Neural progenitor cell (in vitro differentiated cells): ENCODE measurements around the gene DOCK10.

Source experiments
- EZH2 ChIP-seq: fragments of 200-600 bp; sonication (generic); IDR thresholded peaks from 2 replicates; pipeline ENCODE4 v1.6.1; 2017; ENCODE audit warnings: antibody characterized with exemption, mild to moderate bottlenecking, moderate library complexity
- TF ChIP-seq, protein P1 (sequence below): fragments of 200-600 bp; sonication (generic); IDR thresholded peaks from 2 replicates; pipeline ENCODE4 v1.5.1; 2017; ENCODE audit warnings: antibody characterized with exemption, mild to moderate bottlenecking

DNA sequence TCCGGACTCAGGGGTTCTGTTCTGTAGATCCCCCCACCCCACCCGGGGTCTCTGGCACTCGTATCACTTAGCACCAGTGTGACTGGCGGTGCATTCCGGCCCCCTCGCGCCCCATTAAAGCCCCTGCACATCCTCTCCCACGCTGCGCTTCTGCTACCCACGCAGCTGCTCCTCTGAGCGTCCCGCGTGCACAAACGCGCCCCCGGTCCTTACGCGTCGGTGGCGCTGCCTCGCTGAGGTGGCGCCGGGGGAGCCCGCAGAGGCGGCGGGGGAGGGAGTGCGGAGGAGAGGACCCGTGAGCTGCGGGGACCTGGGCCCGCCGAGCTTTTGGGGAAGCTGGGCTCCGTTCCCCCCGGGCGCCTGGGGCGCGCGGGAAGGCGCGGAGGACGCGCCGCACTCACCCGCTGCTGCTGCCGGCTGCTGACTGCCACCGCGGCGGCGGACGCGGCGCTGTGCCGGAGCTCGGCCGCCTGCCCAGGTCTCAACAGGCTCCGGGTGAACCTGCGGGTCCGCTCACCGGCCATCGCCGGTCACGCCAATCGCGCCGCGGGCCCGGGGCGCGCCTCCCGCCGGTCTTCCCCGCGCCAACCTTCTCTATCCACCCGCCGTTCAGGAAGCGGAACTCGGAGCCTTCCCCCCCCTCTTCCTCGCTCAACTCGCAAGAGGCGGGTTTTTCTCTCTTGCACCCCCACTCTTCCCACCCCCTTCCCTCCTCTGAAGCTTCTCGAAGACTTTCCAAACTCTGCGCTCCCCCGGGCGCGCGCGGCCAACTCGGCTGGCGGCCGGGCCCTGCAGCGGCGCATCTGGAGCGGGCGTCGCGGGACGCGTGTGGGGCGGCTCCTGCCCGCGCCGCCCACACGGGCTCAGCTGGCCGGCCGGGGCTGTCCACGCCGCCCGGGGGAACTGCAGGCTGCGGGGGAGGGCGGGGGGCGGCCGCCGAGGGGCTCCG lies at the start of gene DOCK10:
- TF ChIP-seq, protein P1, sequence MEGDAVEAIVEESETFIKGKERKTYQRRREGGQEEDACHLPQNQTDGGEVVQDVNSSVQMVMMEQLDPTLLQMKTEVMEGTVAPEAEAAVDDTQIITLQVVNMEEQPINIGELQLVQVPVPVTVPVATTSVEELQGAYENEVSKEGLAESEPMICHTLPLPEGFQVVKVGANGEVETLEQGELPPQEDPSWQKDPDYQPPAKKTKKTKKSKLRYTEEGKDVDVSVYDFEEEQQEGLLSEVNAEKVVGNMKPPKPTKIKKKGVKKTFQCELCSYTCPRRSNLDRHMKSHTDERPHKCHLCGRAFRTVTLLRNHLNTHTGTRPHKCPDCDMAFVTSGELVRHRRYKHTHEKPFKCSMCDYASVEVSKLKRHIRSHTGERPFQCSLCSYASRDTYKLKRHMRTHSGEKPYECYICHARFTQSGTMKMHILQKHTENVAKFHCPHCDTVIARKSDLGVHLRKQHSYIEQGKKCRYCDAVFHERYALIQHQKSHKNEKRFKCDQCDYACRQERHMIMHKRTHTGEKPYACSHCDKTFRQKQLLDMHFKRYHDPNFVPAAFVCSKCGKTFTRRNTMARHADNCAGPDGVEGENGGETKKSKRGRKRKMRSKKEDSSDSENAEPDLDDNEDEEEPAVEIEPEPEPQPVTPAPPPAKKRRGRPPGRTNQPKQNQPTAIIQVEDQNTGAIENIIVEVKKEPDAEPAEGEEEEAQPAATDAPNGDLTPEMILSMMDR: no peak
- TF ChIP-seq EZH2: peak; percentile 85
